CD4-positive, alpha-beta T cell treated with Interleukin-4 for 4 hours (primary cell): ENCODE results near the gene AGPS.
"Not testable (repeated sequence)": the region's sequence is repeated elsewhere in the genome, so short reads cannot be mapped to it uniquely, and the experiment has no call there.

Experiments
- DNase-seq: peaks from one replicate; pipeline ENCODE4 v3.0.0-alpha.2; 2020

The AGPS gene

GRCh38 chr2:177392373-177393202, at the start of gene AGPS:
Gene AGPS (plus strand): TSS chr2:177392773. CDS start chr2:177392790, 17 bp downstream.
- peak; percentile 72 for DNase-seq

- DNase-seq, result no peak
These were observed 48.8 kb upstream of the AGPS start for GRCh38 chr2:177343773-177344172.

- no peak for DNase-seq
These were observed 48.3 kb upstream of the AGPS start for GRCh38 chr2:177344316-177344715.

GRCh38 chr2:177346192-177346591, 46.4 kb upstream of the AGPS start:
- no peak for DNase-seq

- no peak for DNase-seq
These were observed 45.0 kb upstream of the AGPS start for GRCh38 chr2:177347570-177347969.

- DNase-seq, result no peak
These were observed 44.4 kb upstream of the AGPS start for GRCh38 chr2:177348118-177348654.

GRCh38 chr2:177348733-177349693, 43.6 kb upstream of the AGPS start:
- DNase-seq, result no peak

- not testable (repeated sequence) for DNase-seq
These were observed 41.9 kb upstream of the AGPS start for GRCh38 chr2:177350624-177351023.

GRCh38 chr2:177351121-177351520, 41.5 kb upstream of the AGPS start:
- DNase-seq, result not testable (repeated sequence)

- DNase-seq, result peak; percentile 6
These were observed 40.0 kb upstream of the AGPS start for GRCh38 chr2:177352441-177353186.

- DNase-seq, result no peak
These were observed 39.4 kb upstream of the AGPS start for GRCh38 chr2:177353187-177353478.

GRCh38 chr2:177354541-177354940, 38.0 kb upstream of the AGPS start:
- not testable (repeated sequence) for DNase-seq

- DNase-seq, result no peak
These were observed 36.7 kb upstream of the AGPS start for GRCh38 chr2:177355874-177356273.

- no peak for DNase-seq
These were observed 32.6 kb upstream of the AGPS start for GRCh38 chr2:177359836-177360595.

- no peak for DNase-seq
These were observed 30.1 kb upstream of the AGPS start for GRCh38 chr2:177362499-177362898.

- no peak for DNase-seq
These were observed 29.2 kb upstream of the AGPS start for GRCh38 chr2:177363332-177363731.

GRCh38 chr2:177365764-177366163, 26.8 kb upstream of the AGPS start:
- not testable (repeated sequence) for DNase-seq

- DNase-seq, result not testable (repeated sequence)
These were observed 24.6 kb upstream of the AGPS start for GRCh38 chr2:177368023-177368422.

- no peak for DNase-seq
These were observed 13.2 kb upstream of the AGPS start for GRCh38 chr2:177379354-177379753.

GRCh38 chr2:177380181-177380580, 12.4 kb upstream of the AGPS start:
- DNase-seq, result no peak

- no peak for DNase-seq
These were observed 8.6 kb upstream of the AGPS start for GRCh38 chr2:177383935-177384334.

GRCh38 chr2:177385151-177385550, 7.4 kb upstream of the AGPS start:
- no peak for DNase-seq
